H1 (cell line): ENCODE measurements around the gene MICALL1. TPM values are rescaled to one million over a fixed set of nuclear protein-coding genes. Genes with fewer than 3 reads are reported as not detected.

Experiments used
- CHD1 ChIP-seq: IDR thresholded peaks from 2 replicates; pipeline ENCODE4 v1.6.1; 2012; ENCODE audit warnings: low read depth, low read length, improper control_type of control experiment
- HDAC2 ChIP-seq, 2 experiments: fragments of 300-600 bp in 1 of 2; sonication (generic) in 1 of 2; IDR thresholded peaks; 2 replicates each; pipeline ENCODE4 v1.6.1; 2011 to 2012; ENCODE audit warnings: low read depth in 2 of 2, low read length in 2 of 2, mild to moderate bottlenecking in 2 of 2, moderate library complexity in 2 of 2, borderline replicate concordance in 1 of 2, inconsistent platforms in 1 of 2
- polyA plus RNA-seq, 7 experiments: library from polyadenylated mRNA; depleted of rRNA in 3 of 7; stranded (reverse) in 5 of 7; unstranded in 2 of 7; fragments of >200 nt in 5 of 7; fragments of 200-250 nt in 2 of 7; gene quantifications; 1 replicate in 5 of 7; 2 replicates in 1 of 7; 4 replicates in 1 of 7; pipeline versions ENCODE4 v1.2.1 to v1.2.3, GENCODE V29; 2011 to 2013; ENCODE audit warnings: missing spikeins in 2 of 7, mixed read lengths in 2 of 7
- total RNA-seq: library from RNA; stranded (reverse); fragmentation: NEBNext Ultra II Directional; extraction: Animal tissue kit (Norgen Biotek cat#: 25700); gene quantifications from 2 replicates; pipeline ENCODE4 v1.2.1, GENCODE V29; 2021

MICALL1 gene
- total and polyA plus RNA-seq, 2 of the 8 experiments (the other 6 are each of a cell fraction or from before 2014, with no cell fraction given), result 17.7 to 32.1 TPM

DNA sequence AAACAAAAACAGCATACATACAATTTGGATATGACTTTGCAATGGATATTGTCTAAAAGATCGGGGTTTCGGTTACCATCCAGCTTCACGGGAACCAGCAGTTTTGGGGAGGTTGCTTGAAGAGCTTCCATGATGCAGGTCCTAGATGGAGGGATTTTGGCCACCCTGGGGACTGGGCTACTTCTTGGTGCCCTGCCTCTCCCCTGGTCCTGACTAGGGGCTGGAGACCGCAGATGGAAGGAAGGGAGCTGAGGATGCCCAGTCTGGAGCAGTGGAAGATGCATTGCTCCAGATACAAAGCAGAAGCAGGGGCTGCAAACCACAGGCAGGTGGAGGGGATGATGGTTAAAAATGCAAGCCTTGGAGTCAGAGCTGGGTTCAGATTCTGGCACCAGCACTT, 64.8 kb downstream of the MICALL1 start (continued):
- no peak for TF ChIP-seq HDAC2 (IDR thresholded peaks at IDR 0.05; ENCODE audit: borderline replicate concordance in 1 of 2, low read depth in 2 of 2, low read length in 2 of 2)
- TF ChIP-seq CHD1, result no peak
